ENCODE measurements around the gene SORCS2. TPM values are rescaled to one million over a fixed set of nuclear protein-coding genes. Genes with fewer than 3 reads are reported as not detected.

Gene SORCS2
- total and polyA plus RNA-seq, 2 of the 8 experiments (the other 6 are each of a cell fraction or from before 2014, with no cell fraction given) = 0.36 to 1.8 TPM

DNA sequence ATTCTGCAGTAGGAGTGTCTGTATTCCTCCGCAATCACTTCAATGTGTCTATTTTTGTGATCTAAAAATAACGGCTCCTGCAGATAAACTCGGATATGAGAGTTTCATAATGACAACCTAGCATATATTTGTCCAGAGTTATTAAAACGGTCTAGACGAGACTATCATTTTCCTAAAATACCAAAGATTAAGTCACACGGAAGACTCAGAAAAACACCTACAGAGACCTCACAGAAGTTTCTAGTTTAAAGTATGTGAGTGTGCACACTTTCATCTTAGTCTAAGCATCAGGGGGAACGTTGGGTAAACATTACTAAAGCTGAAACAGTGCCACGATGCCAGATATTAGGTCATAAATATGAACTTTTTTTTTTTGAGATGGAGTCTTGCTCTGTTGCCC, 590.4 kb downstream of the SORCS2 start:
- FAIRE-seq = no peak
- TF ChIP-seq, protein P1, sequence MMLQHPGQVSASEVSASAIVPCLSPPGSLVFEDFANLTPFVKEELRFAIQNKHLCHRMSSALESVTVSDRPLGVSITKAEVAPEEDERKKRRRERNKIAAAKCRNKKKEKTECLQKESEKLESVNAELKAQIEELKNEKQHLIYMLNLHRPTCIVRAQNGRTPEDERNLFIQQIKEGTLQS (IDR thresholded peaks at IDR 0.05; ENCODE audit: insufficient read depth, low read depth, low read length) = no peak
- no peak for TF ChIP-seq TBP (IDR thresholded peaks at IDR 0.05; ENCODE audit: low read depth, low read length)
- no peak for TF ChIP-seq TCF12 (IDR thresholded peaks at IDR 0.05; ENCODE audit: low read depth, low read length)
- no peak for TF ChIP-seq EGR1 (IDR thresholded peaks at IDR 0.05; ENCODE audit: borderline replicate concordance, low read depth, low read length)
- no peak for TF ChIP-seq SIN3A (conservative IDR thresholded peaks at IDR 0.05 in 1 of 2, IDR thresholded peaks at IDR 0.05 in 1 of 2; ENCODE audit: low read depth in 1 of 2, low read length in 2 of 2)
- no peak for TF ChIP-seq NRF1 (IDR thresholded peaks at IDR 0.05; ENCODE audit: low read depth, low read length)
- no peak for TF ChIP-seq CHD1 (IDR thresholded peaks at IDR 0.05; ENCODE audit: low read depth, low read length)
- no peak for TF ChIP-seq RFX5 (IDR thresholded peaks at IDR 0.05; ENCODE audit: borderline replicate concordance, low read depth, low read length)
- TF ChIP-seq, protein P2, sequence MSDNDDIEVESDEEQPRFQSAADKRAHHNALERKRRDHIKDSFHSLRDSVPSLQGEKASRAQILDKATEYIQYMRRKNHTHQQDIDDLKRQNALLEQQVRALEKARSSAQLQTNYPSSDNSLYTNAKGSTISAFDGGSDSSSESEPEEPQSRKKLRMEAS (IDR thresholded peaks at IDR 0.05) = no peak
- no peak for TF ChIP-seq JUND (IDR thresholded peaks at IDR 0.05; ENCODE audit: low read length)
- no peak for TF ChIP-seq BCL11A (IDR thresholded peaks at IDR 0.05; ENCODE audit: low read depth in 2 of 2, low read length in 2 of 2)
- no peak for TF ChIP-seq RXRA (IDR thresholded peaks at IDR 0.05; ENCODE audit: insufficient read depth, low read depth, low read length)
- TF ChIP-seq HDAC6 (IDR thresholded peaks at IDR 0.05; ENCODE audit: low read depth, low read length) = no peak
- no peak for TF ChIP-seq HDAC2 (IDR thresholded peaks at IDR 0.05; ENCODE audit: borderline replicate concordance in 1 of 2, low read depth in 2 of 2, low read length in 2 of 2)

More for the DNA sequence above, 590.4 kb downstream of the SORCS2 start:
- Histone ChIP-seq H4K91ac (replicated peaks; ENCODE audit: insufficient read length, low read length) (no peak overlapping the region), H4K20me1 (replicated peaks in 1 of 2; ENCODE audit: control insufficient read depth in 1 of 2, insufficient read depth in 2 of 2, low read length in 2 of 2) (peaks cover 0 to 2% of the 10 kb centered on the region in 2 experiments), H3K4me3 (ENCODE audit: extremely low read depth in 1 of 4, insufficient read depth in 2 of 4, low read depth in 3 of 4, low read length in 4 of 4) (no peak overlapping the region), H3K56ac (replicated peaks; ENCODE audit: insufficient read length, low read depth, low read length) (no peak overlapping the region), H3K79me2 (ENCODE audit: control insufficient read depth in 1 of 2, insufficient read depth in 2 of 2, low read length in 2 of 2) (no peaks in the 10 kb centered on the region), H2AK5ac (ENCODE audit: low read depth, low read length) (no peak overlapping the region), H3K14ac (ENCODE audit: insufficient read length) (no peak overlapping the region), H3K4ac (replicated peaks; ENCODE audit: insufficient read length, low read depth, low read length) (no peak overlapping the region), H4K5ac (ENCODE audit: insufficient read length, low read depth, low read length) (no peak overlapping the region), H2BK120ac (replicated peaks; ENCODE audit: low read depth, low read length) (no peak overlapping the region), H3K27ac (ENCODE audit: low read depth, low read length) (no peak overlapping the region), H3K9ac (replicated peaks in 1 of 4; ENCODE audit: extremely low read depth in 1 of 4, low read depth in 3 of 4, low read length in 3 of 4) (no peak overlapping the region), H3K79me1 (ENCODE audit: low read depth, low read length) (no peaks in the 10 kb centered on the region), H2BK5ac (ENCODE audit: low read depth, low read length) (no peak overlapping the region), H2BK15ac (ENCODE audit: low read length) (no peak overlapping the region), H3K4me2 (ENCODE audit: insufficient read depth in 1 of 2, low read depth in 2 of 2, low read length in 2 of 2) (no peak overlapping the region), H3K36me3 (ENCODE audit: control insufficient read depth in 2 of 4, insufficient read depth in 4 of 4, low read length in 3 of 4) (peaks cover 0 to 7% (median 0%) of the 10 kb centered on the region in 4 experiments; a peak in 2 of 8 replicates), H3K23ac (ENCODE audit: insufficient read length) (no peak overlapping the region), H2AFZ (ENCODE audit: low read length) (no peak overlapping the region), H4K8ac (ENCODE audit: extremely low read depth, insufficient read depth, low read length) (no peak overlapping the region), H3K18ac (ENCODE audit: extremely low read depth, low read length) (no peak overlapping the region), H3K23me2 (ENCODE audit: low read depth, low read length) (no peaks in the 10 kb centered on the region), H3K27me3 (replicated peaks in 1 of 4; ENCODE audit: control insufficient read depth in 3 of 4, extremely low read depth in 1 of 4, insufficient read depth in 3 of 4, low read length in 3 of 4) (no peaks in the 10 kb centered on the region), H3K4me1 (replicated peaks in 1 of 4; ENCODE audit: control insufficient read depth in 3 of 4, insufficient read depth in 4 of 4, low read length in 3 of 4) (no peaks in the 10 kb centered on the region), H2BK12ac (ENCODE audit: low read depth, low read length) (no peak overlapping the region), H3K9me3 (ENCODE audit: insufficient read depth in 2 of 2, low read depth in 1 of 2, low read length in 1 of 2) (no peaks in the 10 kb centered on the region), H2BK20ac (ENCODE audit: low read length) (no peak overlapping the region)
- no peak for DNase-seq (ENCODE audit: low read depth in 1 of 2, low spot score in 2 of 2)
- CTCF ChIA-PET (ENCODE audit: partially characterized antibody) = interaction anchor here (1.0 to 3.8 kb wide), 4 partner anchors 15 to 22 kb away, joined by 3 to 15 read pairs (median 4); no protein-coding TSS in a partner anchor
- WGBS, 2 experiments (ENCODE audit: extremely low coverage in 1 of 2, insufficient coverage in 1 of 2, insufficient read length in 1 of 2, insufficient replicate concordance in 2 of 2, low coverage in 1 of 2, low lambda C conversion rate in 2 of 2, missing lambda C conversion rate in 1 of 2) = 87% methylated on average over 8 of the region's 8 CpGs; no CpG with 5 or more reads in 1 of the 2 experiments
- POLR2A ChIA-PET (ENCODE audit: partially characterized antibody) = no interaction called here
